ENCODE data around the gene QSOX2.

QSOX2 gene

DNA sequence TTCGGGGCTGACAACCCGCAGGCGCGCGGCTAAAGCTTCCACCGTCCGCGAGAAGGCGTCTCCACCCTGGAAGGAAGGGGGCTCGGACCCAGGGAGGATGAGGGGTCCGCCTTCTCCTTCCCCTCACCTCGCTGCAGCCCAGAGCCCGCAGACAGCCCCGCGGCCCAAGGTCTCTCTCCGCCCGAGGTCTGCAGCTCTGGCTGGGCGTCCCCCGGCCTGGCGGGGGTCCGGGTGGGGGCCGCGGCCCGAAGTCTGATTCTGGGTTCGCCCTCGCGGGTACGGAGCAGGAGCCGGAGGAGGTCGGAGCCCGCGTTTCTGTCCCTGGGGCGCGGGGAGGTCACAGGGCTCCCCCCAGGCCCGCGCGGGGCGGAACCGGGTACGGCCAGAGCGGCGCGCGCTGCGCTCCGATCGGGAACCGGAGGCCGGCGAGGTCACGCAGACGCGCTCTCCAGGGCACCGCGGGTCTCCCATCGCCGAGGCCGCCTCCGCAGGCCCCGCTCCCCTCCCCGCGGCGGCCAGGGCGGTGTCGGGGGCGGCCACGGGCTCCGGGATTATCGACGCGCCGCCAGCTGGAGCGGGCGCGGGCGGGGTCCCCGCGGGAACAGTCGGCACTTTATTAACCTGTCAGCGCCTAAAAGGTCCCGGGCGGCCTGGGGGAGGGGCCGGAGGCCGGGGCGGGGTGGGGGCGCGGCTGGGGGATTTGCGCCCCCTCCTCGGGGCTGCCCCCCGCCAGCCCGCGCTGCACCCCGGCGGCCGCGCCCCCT lies 52.3 kb downstream of the QSOX2 start:
- H3K14ac ChIP-seq (ENCODE audit: low read length), result no peak overlapping the region
- H3K4me1 ChIP-seq (ENCODE audit: control insufficient read depth in 2 of 2, insufficient read depth in 1 of 2, low read depth in 1 of 2, low read length in 2 of 2), result peaks cover 0 to 4% of the 10 kb centered on the region in 2 donors
- H3K36me3 ChIP-seq (replicated peaks in 1 of 2; ENCODE audit: control insufficient read depth in 2 of 2, insufficient read depth in 2 of 2, low read length in 2 of 2), result no peaks in the 10 kb centered on the region
- peak overlapping the region; percentile 40 for H3K4me2 ChIP-seq (ENCODE audit: insufficient read depth, low read length, poor library complexity, severe bottlenecking)
- H2BK15ac ChIP-seq (ENCODE audit: low read length), result peak overlapping the region; percentile 75
- peak overlapping the region; percentile 64 for H3K18ac ChIP-seq (ENCODE audit: low read length)
- no peak overlapping the region for H2AFZ ChIP-seq (ENCODE audit: low read length)
- peaks cover 0 to 1% of the 10 kb centered on the region in 2 donors for H3K9me3 ChIP-seq (replicated peaks in 1 of 2; ENCODE audit: control insufficient read depth in 2 of 2, insufficient read depth in 1 of 2, low read depth in 1 of 2, low read length in 2 of 2)
- H4K8ac ChIP-seq (ENCODE audit: low read depth, low read length), result no peak overlapping the region
- no peak overlapping the region for H2BK5ac ChIP-seq (ENCODE audit: low read length)
- peaks cover 54 to 94% (median 80%) of the 10 kb centered on the region in 3 experiments for H3K27me3 ChIP-seq (ENCODE audit: control insufficient read depth in 3 of 3, insufficient read depth in 3 of 3, low read depth in 1 of 3, low read length in 3 of 3)
- H2BK12ac ChIP-seq (ENCODE audit: low read length), result no peak overlapping the region
- no peak overlapping the region for H3K23ac ChIP-seq (ENCODE audit: low read depth, low read length, poor library complexity)
- peak overlapping the region; percentile 21 for H2AK5ac ChIP-seq (ENCODE audit: low read depth, low read length)
- no peak for DNase-seq (ENCODE audit: low spot score)
- H3K9ac ChIP-seq (ENCODE audit: low read depth, low read length, poor library complexity), result no peak overlapping the region
- H3K4ac ChIP-seq (ENCODE audit: low read length), result no peak overlapping the region
- peaks cover 3% of the 10 kb centered on the region for H3K79me1 ChIP-seq (ENCODE audit: low read depth, low read length)
- no peak overlapping the region for H3K27ac ChIP-seq (replicated peaks; ENCODE audit: low read length)
- H3K4me3 ChIP-seq (ENCODE audit: low read length in 2 of 2), result no peak overlapping the region
- no peak overlapping the region for H4K91ac ChIP-seq (ENCODE audit: low read depth, low read length, poor library complexity)
- no peak overlapping the region for H2BK120ac ChIP-seq (ENCODE audit: low read depth, low read length)
- no CpG with 5 or more reads among the region's 96 CpGs for WGBS, 2 donors (ENCODE audit: extremely low coverage in 2 of 2, insufficient read length in 2 of 2, insufficient replicate concordance in 1 of 2)

DNA sequence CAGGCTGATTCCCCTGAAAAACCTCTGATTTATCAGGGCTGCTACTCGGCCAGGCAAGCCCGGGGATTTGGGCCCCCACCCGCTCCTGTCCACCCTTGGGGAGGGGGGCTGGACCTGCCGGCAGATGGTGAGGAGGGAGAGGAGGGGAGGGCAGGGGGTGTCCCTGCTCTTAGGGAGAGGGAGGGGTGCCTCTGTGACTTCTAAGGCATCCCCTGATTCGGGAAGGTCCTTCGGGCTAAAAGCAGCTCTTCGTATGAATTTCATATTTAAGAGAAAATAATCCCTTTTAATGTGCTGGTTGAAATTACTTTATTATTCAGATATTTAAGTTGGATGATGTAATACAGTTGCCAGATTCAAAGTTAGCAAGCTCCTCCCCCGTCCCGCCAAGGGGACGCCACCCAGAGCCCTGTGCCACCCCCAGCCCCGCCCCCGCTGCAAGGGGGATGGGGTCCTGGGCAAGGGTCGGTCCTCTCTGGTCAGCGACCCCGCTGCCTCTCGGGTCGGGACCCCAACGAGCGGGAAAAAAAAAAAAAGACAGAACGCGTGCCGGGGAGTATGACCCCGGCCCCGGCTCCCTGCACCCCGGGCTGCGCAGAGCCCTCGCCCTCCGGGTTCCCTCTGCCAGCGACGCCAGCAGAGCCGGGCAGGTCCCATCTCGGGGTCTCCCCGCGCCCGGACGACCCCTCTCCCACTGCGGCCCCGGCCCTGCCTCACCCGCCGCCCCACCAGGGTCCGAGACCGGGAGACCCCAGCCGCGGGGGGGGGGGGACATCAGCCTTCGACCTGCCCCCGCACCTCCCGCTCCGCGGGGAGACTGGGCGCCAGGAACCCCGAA lies 53.1 kb downstream of the QSOX2 start:
- Histone ChIP-seq H3K9me3 (replicated peaks in 1 of 2; ENCODE audit: control insufficient read depth in 2 of 2, insufficient read depth in 1 of 2, low read depth in 1 of 2, low read length in 2 of 2) (peaks cover 0 to 1% of the 10 kb centered on the region in 2 donors), H3K9ac (ENCODE audit: low read depth, low read length, poor library complexity) (no peak overlapping the region), H2AK5ac (ENCODE audit: low read depth, low read length) (peak overlapping the region; percentile 21), H3K4me3 (ENCODE audit: low read length in 2 of 2) (no peak overlapping the region), H2BK120ac (ENCODE audit: low read depth, low read length) (no peak overlapping the region), H3K4ac (ENCODE audit: low read length) (no peak overlapping the region), H3K4me1 (ENCODE audit: control insufficient read depth in 2 of 2, insufficient read depth in 1 of 2, low read depth in 1 of 2, low read length in 2 of 2) (peaks cover 0 to 6% of the 10 kb centered on the region in 2 donors), H3K4me2 (ENCODE audit: insufficient read depth, low read length, poor library complexity, severe bottlenecking) (peak overlapping the region; percentile 40), H3K79me1 (ENCODE audit: low read depth, low read length) (peaks cover 3% of the 10 kb centered on the region), H2BK15ac (ENCODE audit: low read length) (no peak overlapping the region), H3K27me3 (ENCODE audit: control insufficient read depth in 3 of 3, insufficient read depth in 3 of 3, low read depth in 1 of 3, low read length in 3 of 3) (peaks cover 46 to 94% (median 72%) of the 10 kb centered on the region in 3 experiments), H2BK12ac (ENCODE audit: low read length) (no peak overlapping the region), H2AFZ (ENCODE audit: low read length) (no peak overlapping the region), H3K23ac (ENCODE audit: low read depth, low read length, poor library complexity) (no peak overlapping the region), H3K14ac (ENCODE audit: low read length) (no peak overlapping the region), H2BK5ac (ENCODE audit: low read length) (no peak overlapping the region), H3K18ac (ENCODE audit: low read length) (peak overlapping the region; percentile 71), H3K36me3 (replicated peaks in 1 of 2; ENCODE audit: control insufficient read depth in 2 of 2, insufficient read depth in 2 of 2, low read length in 2 of 2) (no peaks in the 10 kb centered on the region), H3K27ac (replicated peaks; ENCODE audit: low read length) (no peak overlapping the region), H4K8ac (ENCODE audit: low read depth, low read length) (no peak overlapping the region), H4K91ac (ENCODE audit: low read depth, low read length, poor library complexity) (no peak overlapping the region)
- WGBS, 2 donors (ENCODE audit: extremely low coverage in 2 of 2, insufficient read length in 2 of 2, insufficient replicate concordance in 1 of 2), result no CpG with 5 or more reads among the region's 51 CpGs
- no peak for DNase-seq (ENCODE audit: low spot score)

DNA sequence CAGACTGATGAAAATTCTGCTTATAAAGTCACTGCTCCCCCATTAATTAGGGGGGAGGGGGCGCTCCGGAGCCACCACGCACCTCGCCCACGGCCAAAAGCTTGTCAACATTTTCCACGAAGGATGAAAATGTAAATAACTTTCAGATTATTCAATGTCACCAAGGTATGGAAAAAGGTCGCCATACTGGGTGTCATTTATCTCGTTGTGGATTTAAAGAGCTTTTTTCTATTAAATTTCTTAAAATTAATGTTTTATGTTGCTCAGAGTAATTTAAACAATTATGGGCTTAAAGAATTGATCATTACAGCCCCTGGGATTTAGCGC lies 53.7 kb downstream of the QSOX2 start:
- H2BK15ac ChIP-seq (ENCODE audit: low read length), result no peak overlapping the region
- no peak overlapping the region for H3K4me3 ChIP-seq (ENCODE audit: low read length in 2 of 2)
- H3K4me2 ChIP-seq (ENCODE audit: insufficient read depth, low read length, poor library complexity, severe bottlenecking), result no peak overlapping the region
- peaks cover 0 to 1% of the 10 kb centered on the region in 2 donors for H3K9me3 ChIP-seq (replicated peaks in 1 of 2; ENCODE audit: control insufficient read depth in 2 of 2, insufficient read depth in 1 of 2, low read depth in 1 of 2, low read length in 2 of 2)
- H3K27me3 ChIP-seq (ENCODE audit: control insufficient read depth in 3 of 3, insufficient read depth in 3 of 3, low read depth in 1 of 3, low read length in 3 of 3), result peaks cover 42 to 94% (median 66%) of the 10 kb centered on the region in 3 experiments
- no CpG with 5 or more reads among the region's 9 CpGs for WGBS, 2 donors (ENCODE audit: extremely low coverage in 2 of 2, insufficient read length in 2 of 2, insufficient replicate concordance in 1 of 2)
- no peak overlapping the region for H2BK120ac ChIP-seq (ENCODE audit: low read depth, low read length)
- H3K4me1 ChIP-seq (ENCODE audit: control insufficient read depth in 2 of 2, insufficient read depth in 1 of 2, low read depth in 1 of 2, low read length in 2 of 2), result peaks cover 0 to 6% of the 10 kb centered on the region in 2 donors
- no peak overlapping the region for H4K8ac ChIP-seq (ENCODE audit: low read depth, low read length)
- no peak overlapping the region for H2AK5ac ChIP-seq (ENCODE audit: low read depth, low read length)
- no peak overlapping the region for H2BK12ac ChIP-seq (ENCODE audit: low read length)
- H3K4ac ChIP-seq (ENCODE audit: low read length), result no peak overlapping the region
- no peak overlapping the region for H2BK5ac ChIP-seq (ENCODE audit: low read length)
- H3K23ac ChIP-seq (ENCODE audit: low read depth, low read length, poor library complexity), result no peak overlapping the region
- no peak for DNase-seq (ENCODE audit: low spot score)
- H3K79me1 ChIP-seq (ENCODE audit: low read depth, low read length), result peaks cover 3% of the 10 kb centered on the region
- no peak overlapping the region for H3K27ac ChIP-seq (replicated peaks; ENCODE audit: low read length)
- no peak overlapping the region for H3K14ac ChIP-seq (ENCODE audit: low read length)
- H2AFZ ChIP-seq (ENCODE audit: low read length), result no peak overlapping the region
- H3K18ac ChIP-seq (ENCODE audit: low read length), result no peak overlapping the region
- H3K36me3 ChIP-seq (replicated peaks in 1 of 2; ENCODE audit: control insufficient read depth in 2 of 2, insufficient read depth in 2 of 2, low read length in 2 of 2), result no peaks in the 10 kb centered on the region
- H4K91ac ChIP-seq (ENCODE audit: low read depth, low read length, poor library complexity), result no peak overlapping the region
- no peak overlapping the region for H3K9ac ChIP-seq (ENCODE audit: low read depth, low read length, poor library complexity)

Data from neuronal stem cell (in vitro differentiated cells).